IMR-90 (cell line): ENCODE measurements around the gene NUBPL. TPM values are rescaled to one million over a fixed set of nuclear protein-coding genes. Genes with fewer than 3 reads are reported as not detected.

Experiments
- ATAC-seq: fragments of 200-7000 bp; cut with Tn5 transposase; 2 replicates; pipeline ENCODE4 v1.9.1; 2020; ENCODE audit warnings: low read depth, mild to moderate bottlenecking, moderate library complexity
- BruUV-seq: library from RNA; stranded (reverse); fragments of 400-500 nt; replicated peaks from 2 replicates; lab custom pipeline; 2021; lab: Mats Ljungman, UMichigan
- CTCF ChIA-PET: fragments of 300-600 bp; formaldehyde crosslinking; extraction: SDS; loops from one replicate; lab custom pipeline; 2021; ENCODE audit warnings: antibody characterized with exemption; lab: Yijun Ruan, JAX
- POLR2A ChIA-PET: fragments of 300-600 bp; sonication (Branson Sonifier 250); formaldehyde crosslinking; loops from one replicate; lab custom pipeline; 2022; ENCODE audit warnings: antibody characterized with exemption; ENCODE audit not compliant: unreplicated experiment; lab: Charles Lee
- DNase-seq: peaks from one replicate; pipeline ENCODE4 v3.0.0; 2013
- H2AFZ ChIP-seq: replicated peaks from 2 replicates; pipeline ENCODE3; 2013; ENCODE audit warnings: low read length, mild to moderate bottlenecking; ENCODE audit not compliant: poor library complexity
- H2AK5ac ChIP-seq: 2 replicates; pipeline ENCODE4 v1.6.1; 2013; ENCODE audit warnings: low read depth, low read length, inconsistent platforms
- H2AK9ac ChIP-seq: replicated peaks from 2 replicates; pipeline ENCODE3; 2013; ENCODE audit warnings: mild to moderate bottlenecking, low read depth, low read length, moderate library complexity; ENCODE audit not compliant: poor library complexity
- H2BK120ac ChIP-seq: 2 replicates; pipeline ENCODE4 v1.6.1; 2013; ENCODE audit warnings: low read depth, low read length, inconsistent platforms
- H2BK15ac ChIP-seq: 3 replicates; pipeline ENCODE4 v1.6.1; 2013; ENCODE audit warnings: low read depth, low read length, inconsistent platforms
- H2BK20ac ChIP-seq: 2 replicates; pipeline ENCODE4 v1.6.1; 2013; ENCODE audit warnings: low read depth, mild to moderate bottlenecking, inconsistent platforms, low read length, moderate library complexity
- H2BK5ac ChIP-seq: 2 replicates; pipeline ENCODE4 v1.6.1; 2013; ENCODE audit warnings: mild to moderate bottlenecking, low read depth, low read length, inconsistent platforms; ENCODE audit not compliant: poor library complexity, severe bottlenecking
- H3K14ac ChIP-seq: replicated peaks from 2 replicates; pipeline ENCODE4 v1.6.1; 2013; ENCODE audit warnings: low read depth, low read length, inconsistent platforms
- H3K18ac ChIP-seq: 2 replicates; pipeline ENCODE4 v1.6.1; 2013; ENCODE audit warnings: low read depth, low read length, control low read depth
- H3K23ac ChIP-seq: 2 replicates; pipeline ENCODE4 v1.6.1; 2013; ENCODE audit warnings: low read depth, low read length, inconsistent platforms
- H3K27ac ChIP-seq: 2 replicates; pipeline ENCODE4 v1.5.1; 2013; ENCODE audit warnings: mild to moderate bottlenecking, control low read depth, low read length; ENCODE audit not compliant: insufficient read depth
- H3K27me3 ChIP-seq: 2 replicates; pipeline ENCODE4 v1.6.1; 2013; ENCODE audit warnings: low read length; ENCODE audit not compliant: control insufficient read depth, insufficient read depth
- H3K36me3 ChIP-seq: 2 replicates; pipeline ENCODE4 v1.6.1; 2013; ENCODE audit warnings: low read length, mixed read lengths; ENCODE audit not compliant: control insufficient read depth, insufficient read depth
- H3K4ac ChIP-seq: 2 replicates; pipeline ENCODE4 v1.6.1; 2013; ENCODE audit warnings: low read depth, low read length, inconsistent platforms
- H3K4me1 ChIP-seq: 2 replicates; pipeline ENCODE4 v1.6.1; 2013; ENCODE audit warnings: low read length, mixed read lengths; ENCODE audit not compliant: control insufficient read depth, insufficient read depth
- H3K4me2 ChIP-seq: 2 replicates; pipeline ENCODE4 v1.6.1; 2013; ENCODE audit warnings: low read depth, mild to moderate bottlenecking, control low read depth, low read length, moderate library complexity
- H3K4me3 ChIP-seq: 2 replicates; pipeline ENCODE4 v1.5.1; 2013; ENCODE audit warnings: low read depth, mild to moderate bottlenecking, control low read depth, low read length, moderate library complexity; ENCODE audit not compliant: insufficient read depth
- H3K56ac ChIP-seq: 2 replicates; pipeline ENCODE4 v1.6.1; 2013; ENCODE audit warnings: low read length, inconsistent platforms; ENCODE audit not compliant: insufficient read depth; ENCODE audit errors: extremely low read depth
- H3K79me1 ChIP-seq, 2 experiments: 2 replicates each; pipeline ENCODE4 v1.6.1; 2013; ENCODE audit warnings: low read length in 2 of 2, inconsistent platforms in 1 of 2, low read depth in 1 of 2
- H3K9ac ChIP-seq: 2 replicates; pipeline ENCODE4 v1.6.1; 2013; ENCODE audit warnings: low read depth, low read length, control low read depth
- H3K9me1 ChIP-seq: 2 replicates; pipeline ENCODE4 v1.6.1; 2013; ENCODE audit warnings: low read length, inconsistent platforms; ENCODE audit not compliant: insufficient read depth
- H3K9me3 ChIP-seq: 2 replicates; pipeline ENCODE4 v1.6.1; 2013; ENCODE audit warnings: low read length; ENCODE audit not compliant: control insufficient read depth, insufficient read depth
- H4K20me1 ChIP-seq: 2 replicates; pipeline ENCODE4 v1.6.1; 2013; ENCODE audit warnings: low read length, inconsistent platforms; ENCODE audit not compliant: insufficient read depth
- H4K5ac ChIP-seq: 2 replicates; pipeline ENCODE4 v1.6.1; 2013; ENCODE audit warnings: mild to moderate bottlenecking, low read depth, low read length, control low read depth
- H4K8ac ChIP-seq, 2 experiments: 2 replicates each; pipeline ENCODE4 v1.6.1; 2013; ENCODE audit warnings: low read depth in 2 of 2, low read length in 2 of 2, control low read depth in 1 of 2, inconsistent platforms in 1 of 2
- H4K91ac ChIP-seq: 2 replicates; pipeline ENCODE4 v1.6.1; 2013; ENCODE audit warnings: low read depth, low read length, inconsistent platforms; ENCODE audit not compliant: insufficient read depth
- CEBPB ChIP-seq: IDR thresholded peaks from 2 replicates; pipeline ENCODE4 v1.6.1; 2012; ENCODE audit warnings: low read depth, low read length, improper control_type of control experiment
- MXI1 ChIP-seq: IDR thresholded peaks from 2 replicates; pipeline ENCODE4 v1.6.1; 2012; ENCODE audit warnings: low read depth, mild to moderate bottlenecking, low read length, moderate library complexity, borderline replicate concordance
- WGBS, 2 experiments: methylation state at CpG; one replicate each; pipeline versions ENCODE4 v1.1.5 to v1.1.7; 2013; ENCODE audit warnings: missing lambda C conversion rate in 2 of 2; ENCODE audit not compliant: insufficient read length in 1 of 2; ENCODE audit errors: extremely low coverage in 2 of 2; 5-methylcytosine and 5-hydroxymethylcytosine counted together
- dilution Hi-C: fragments of 300-500 bp; cut with HindIII; formaldehyde crosslinking; loops from one replicate; pipeline ENCODE4 v1.14.3; 2018; ENCODE audit warnings: low sequenced_read_pairs; ENCODE audit not compliant: unreplicated experiment
- in situ Hi-C: fragments of 300-500 bp; cut with MboI; formaldehyde crosslinking; loops from 3 replicates; pipeline ENCODE4 v1.14.3; 2019; ENCODE audit warnings: low sequenced_read_pairs, inconsistent platforms, mixed read lengths
- intact Hi-C: fragments of 100-400 bp; cut with micrococcal nuclease; formaldehyde crosslinking; loops from 2 replicates; pipeline ENCODE4 v1.10.0; 2022
- polyA plus RNA-seq, 3 experiments: library from polyadenylated mRNA; depleted of rRNA; stranded (reverse); fragments of >200 nt; gene quantifications; 2 replicates each; pipeline ENCODE4 v1.2.3, GENCODE V29; 2012; ENCODE audit warnings: low replicate concordance in 1 of 3
- total RNA-seq: library from RNA; depleted of rRNA; stranded (reverse); fragments of >200 nt; gene quantifications from 2 replicates; pipeline ENCODE4 v1.2.3, GENCODE V29; 2012

NUBPL gene
- total and polyA plus RNA-seq, 2 of the 4 experiments (the other 2 are of a cell fraction), result 5.4 to 11.5 TPM

- ChIA-PET CTCF (no interaction called here), POLR2A (no interaction called here)
- Histone ChIP-seq H2BK20ac (no peak overlapping the region), H2AFZ (no peak overlapping the region), H3K9ac (no peak overlapping the region), H2BK15ac (no peak overlapping the region), H2AK9ac (no peak overlapping the region), H3K4me1 (no peaks in the 10 kb centered on the region), H4K5ac (no peak overlapping the region), H2BK5ac (no peak overlapping the region), H3K36me3 (no peaks in the 10 kb centered on the region), H3K18ac (no peak overlapping the region), H3K23ac (no peak overlapping the region), H2AK5ac (no peak overlapping the region), H3K9me3 (no peaks in the 10 kb centered on the region), H4K8ac (no peak overlapping the region), H3K14ac (no peak overlapping the region), H3K4me3 (no peak overlapping the region), H3K4ac (no peak overlapping the region), H3K27ac (no peak overlapping the region), H3K79me1 (no peaks in the 10 kb centered on the region), H3K27me3 (no peaks in the 10 kb centered on the region), H3K9me1 (no peaks in the 10 kb centered on the region), H3K4me2 (no peak overlapping the region), H3K56ac (no peak overlapping the region), H2BK120ac (no peak overlapping the region), H4K20me1 (no peaks in the 10 kb centered on the region), H4K91ac (no peak overlapping the region)
- in situ Hi-C loops (no loop called here), intact Hi-C loops (no loop called here), dilution Hi-C loops (no loop called here)
- peak; percentile 90 for TF ChIP-seq CEBPB
- TF ChIP-seq MXI1, result no peak
- ATAC-seq (peak; percentile 77), DNase-seq (peak; percentile 91)
- no TSS peak for BruUV-seq
- WGBS, 2 experiments, result no CpG with 5 or more reads among the region's 3 CpGs
Observed at GRCh38 chr14:31828946-31829868, 268.0 kb downstream of the NUBPL start.
